Activated T-helper 2 cell treated with anti-CD3 and anti-CD28 coated beads, Interferon-gamma antibody, Interleukin-2, Interleukin-4, amounts not matched to agents 10 μg/mL and 5 μg/mL and 100 μg/mL, durations not matched to agents 14 hours and 24 hours and 36 hours (primary cell): ENCODE data around the gene ST8SIA6. TPM values are rescaled to one million over a fixed set of nuclear protein-coding genes. Genes with fewer than 3 reads are reported as not detected.
"Not testable (repeated sequence)": the region's sequence is repeated elsewhere in the genome, so short reads cannot be mapped to it uniquely, and the experiment has no call there.

Experiments
- DNase-seq: peaks from one replicate; pipeline ENCODE4 v3.0.0; 2021; ENCODE audit warnings: low spot score
- H3K27ac Mint-ChIP-seq: one replicate; pipeline ENCODE4 v1.8.0; 2021; ENCODE audit warnings: mixed read lengths
- H3K27me3 Mint-ChIP-seq: one replicate; pipeline ENCODE4 v1.8.0; 2021; ENCODE audit warnings: low read depth, mixed read lengths
- H3K36me3 Mint-ChIP-seq: one replicate; pipeline ENCODE4 v1.8.0; 2021; ENCODE audit warnings: low read depth, mixed read lengths
- H3K4me1 Mint-ChIP-seq: one replicate; pipeline ENCODE4 v1.8.0; 2021; ENCODE audit warnings: low read depth, mixed read lengths
- H3K4me3 Mint-ChIP-seq: one replicate; pipeline ENCODE4 v1.8.0; 2021; ENCODE audit warnings: low read depth, mild to moderate bottlenecking, moderate library complexity, mixed read lengths
- H3K9me3 Mint-ChIP-seq: one replicate; pipeline ENCODE4 v1.8.0; 2021; ENCODE audit warnings: mixed read lengths
- intact Hi-C: fragments of 100-400 bp; cut with micrococcal nuclease; formaldehyde crosslinking; loops from one replicate; pipeline ENCODE4 v1.15.1; 2023
- total RNA-seq: library from RNA; stranded (reverse); gene quantifications from 2 replicates; pipeline ENCODE4 v1.2.3, GENCODE V29; 2022

Gene ST8SIA6
- total RNA-seq, 1 donor from 2014 or later, result not detected

DNA sequence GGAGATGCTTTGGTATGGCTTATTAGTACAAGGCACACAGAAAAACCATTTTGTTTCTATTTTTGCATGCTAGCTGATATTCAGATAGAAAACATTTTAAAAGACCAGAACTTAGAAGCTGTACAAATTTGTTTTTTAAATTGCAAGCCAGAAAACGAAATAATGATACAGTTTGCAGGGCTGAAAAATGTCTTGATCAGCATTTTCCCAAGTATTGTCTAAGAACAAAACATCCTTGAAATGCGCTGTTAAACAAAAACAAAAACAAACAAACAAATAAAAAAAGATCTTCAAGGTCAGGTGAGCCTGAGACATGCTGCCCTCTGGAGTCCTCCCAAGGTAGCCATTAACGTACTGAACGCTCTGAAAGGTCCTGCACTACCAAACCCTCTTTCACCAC lies 128.0 kb downstream of the ST8SIA6 start:
- no peak overlapping the region for H3K4me3 Mint-ChIP-seq
- no peaks in the 10 kb centered on the region for H3K27me3 Mint-ChIP-seq

DNA sequence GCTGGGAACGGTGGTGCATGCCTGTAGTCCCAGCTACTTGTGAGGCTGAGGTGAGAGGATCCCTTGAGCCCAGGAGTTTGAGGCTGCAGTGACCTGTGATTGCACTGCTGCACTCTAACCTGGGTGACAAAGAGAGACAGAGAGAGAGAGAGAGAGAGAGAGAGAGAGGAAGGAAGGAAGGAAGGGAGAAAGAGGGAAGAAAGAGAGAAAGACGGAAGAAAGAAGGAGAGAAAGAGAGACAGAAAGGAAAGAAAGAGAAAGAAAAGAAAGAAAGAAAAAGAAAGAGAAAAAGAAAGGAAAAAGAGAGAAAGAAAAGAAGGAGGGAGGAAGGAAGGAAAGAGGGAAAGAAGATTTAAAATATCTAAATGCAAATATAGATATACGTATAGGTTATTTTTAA lies 132.4 kb downstream of the ST8SIA6 start:
- H3K4me1 Mint-ChIP-seq, DNase-seq, H3K36me3 Mint-ChIP-seq, H3K27me3 Mint-ChIP-seq, H3K4me3 Mint-ChIP-seq, H3K27ac Mint-ChIP-seq, intact Hi-C loops, H3K9me3 Mint-ChIP-seq: not testable (repeated sequence)

More for the DNA sequence above, 128.0 kb downstream of the ST8SIA6 start:
- DNase-seq, result no peak
- Mint-ChIP-seq H3K27ac (no peak overlapping the region), H3K36me3 (no peaks in the 10 kb centered on the region), H3K4me1 (no peaks in the 10 kb centered on the region), H3K9me3 (no peaks in the 10 kb centered on the region)
- intact Hi-C loops, result no loop called here

DNA sequence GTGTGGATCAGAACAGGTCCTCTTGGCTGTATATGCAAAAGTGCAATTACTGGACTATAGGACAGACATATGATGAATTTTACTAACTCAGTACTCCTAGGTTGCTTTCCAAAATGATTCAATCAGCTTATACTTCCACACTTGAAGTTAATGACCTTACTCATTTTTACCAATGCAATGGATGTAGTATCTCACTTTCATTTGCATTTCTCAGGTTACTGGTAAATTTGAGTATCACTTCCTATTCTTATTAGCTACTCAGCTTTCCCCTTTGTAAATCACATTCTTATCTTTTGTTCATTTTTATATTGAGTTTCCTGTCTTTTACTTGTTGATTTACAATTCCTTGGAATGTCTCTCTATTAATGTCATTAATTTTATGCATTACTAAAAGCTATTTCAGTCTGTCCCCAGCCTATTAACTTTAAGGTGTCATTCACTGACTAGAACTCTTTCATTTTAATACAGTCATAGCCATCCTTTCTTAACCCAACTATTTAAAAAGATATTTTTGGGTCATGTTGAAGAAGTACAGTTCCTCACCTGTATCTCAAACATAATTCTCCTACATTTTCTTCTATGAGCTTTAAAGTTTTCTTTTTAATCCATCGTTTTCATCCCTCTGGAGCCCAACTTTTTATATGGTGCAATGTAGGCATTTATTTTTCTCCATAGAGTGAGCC lies 137.8 kb downstream of the ST8SIA6 start:
- Mint-ChIP-seq H3K27me3 (peaks cover 3% of the 10 kb centered on the region), H3K36me3 (no peaks in the 10 kb centered on the region), H3K27ac (no peak overlapping the region), H3K9me3 (no peaks in the 10 kb centered on the region), H3K4me1 (no peaks in the 10 kb centered on the region), H3K4me3 (no peak overlapping the region)
- no peak for DNase-seq
- intact Hi-C loops, result no loop called here

DNA sequence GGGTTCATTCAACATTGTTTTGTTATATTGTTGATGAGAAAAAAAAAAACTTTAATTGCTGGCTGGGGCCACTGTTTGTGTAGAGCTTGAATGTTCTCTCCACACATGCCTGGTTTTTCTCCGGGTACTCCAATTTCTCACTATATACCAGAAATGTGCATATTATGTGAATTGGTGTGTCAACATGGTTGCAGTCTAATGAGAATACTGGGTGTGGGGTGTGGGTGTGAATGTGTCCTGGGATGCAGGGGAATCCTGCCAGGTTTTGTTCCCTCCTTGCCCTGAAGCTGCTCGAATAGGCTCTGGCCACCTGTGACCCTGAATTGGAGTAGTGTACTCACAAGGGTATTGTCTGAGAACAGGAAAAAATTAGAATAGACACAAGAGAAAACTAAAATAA lies 145.0 kb downstream of the ST8SIA6 start:
- no peak overlapping the region for H3K27ac Mint-ChIP-seq
- H3K9me3 Mint-ChIP-seq, result no peaks in the 10 kb centered on the region
- no peaks in the 10 kb centered on the region for H3K4me1 Mint-ChIP-seq
- peaks cover 3% of the 10 kb centered on the region for H3K27me3 Mint-ChIP-seq
- intact Hi-C loops, result no loop called here
- H3K36me3 Mint-ChIP-seq, result no peaks in the 10 kb centered on the region
- H3K4me3 Mint-ChIP-seq, result no peak overlapping the region
- no peak for DNase-seq

DNA sequence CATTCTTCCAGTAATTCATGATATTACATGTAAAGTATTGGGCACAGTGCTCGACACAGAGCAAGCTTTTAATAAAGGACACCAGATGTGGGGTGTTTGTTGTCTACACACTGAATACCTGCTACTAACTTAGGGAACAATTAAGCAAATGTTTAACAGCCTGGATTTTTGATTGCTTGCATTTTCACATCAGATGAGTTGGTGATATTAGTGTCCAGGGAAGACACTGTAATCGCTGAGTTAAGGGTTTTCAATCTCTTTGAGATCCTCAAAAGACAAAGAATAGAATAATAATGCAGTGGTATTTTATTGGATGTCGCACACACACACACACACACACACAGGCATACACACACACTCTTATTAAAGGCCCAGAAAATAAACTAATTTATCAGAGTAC lies 147.3 kb downstream of the ST8SIA6 start:
- intact Hi-C loops, result no loop called here
- no peaks in the 10 kb centered on the region for H3K27me3 Mint-ChIP-seq
- DNase-seq, result no peak
- H3K4me1 Mint-ChIP-seq, result no peaks in the 10 kb centered on the region
- H3K4me3 Mint-ChIP-seq, result no peak overlapping the region
- H3K36me3 Mint-ChIP-seq, result no peaks in the 10 kb centered on the region
- H3K9me3 Mint-ChIP-seq, result no peaks in the 10 kb centered on the region
- no peak overlapping the region for H3K27ac Mint-ChIP-seq

DNA sequence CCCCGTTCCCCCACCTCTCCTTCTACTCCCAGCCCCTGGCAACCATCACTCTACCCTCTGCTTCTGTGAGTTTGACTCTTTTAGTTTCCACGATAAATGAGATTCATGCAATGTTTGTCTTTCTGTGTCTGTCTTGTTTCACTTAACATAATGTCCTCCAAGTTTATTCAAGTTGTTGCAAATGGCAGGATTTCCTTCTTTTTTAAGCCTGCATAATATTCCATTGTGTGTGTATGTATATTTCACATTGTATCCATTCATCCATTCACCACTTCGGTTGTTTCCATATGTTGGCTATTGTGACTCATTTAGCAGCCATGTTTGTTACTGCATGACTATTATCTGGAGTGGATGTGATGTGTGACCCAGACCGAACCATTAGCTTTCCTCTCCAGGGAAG lies 162.0 kb downstream of the ST8SIA6 start:
- DNase-seq, result no peak
- Mint-ChIP-seq H3K27ac (no peak overlapping the region), H3K36me3 (no peaks in the 10 kb centered on the region), H3K9me3 (no peaks in the 10 kb centered on the region), H3K4me3 (no peak overlapping the region), H3K27me3 (peaks cover 15% of the 10 kb centered on the region), H3K4me1 (peaks cover 5% of the 10 kb centered on the region)
- intact Hi-C loops, result loop anchor here (10.0 kb wide), 1 partner anchor 132 kb away; no protein-coding TSS in a partner anchor

DNA sequence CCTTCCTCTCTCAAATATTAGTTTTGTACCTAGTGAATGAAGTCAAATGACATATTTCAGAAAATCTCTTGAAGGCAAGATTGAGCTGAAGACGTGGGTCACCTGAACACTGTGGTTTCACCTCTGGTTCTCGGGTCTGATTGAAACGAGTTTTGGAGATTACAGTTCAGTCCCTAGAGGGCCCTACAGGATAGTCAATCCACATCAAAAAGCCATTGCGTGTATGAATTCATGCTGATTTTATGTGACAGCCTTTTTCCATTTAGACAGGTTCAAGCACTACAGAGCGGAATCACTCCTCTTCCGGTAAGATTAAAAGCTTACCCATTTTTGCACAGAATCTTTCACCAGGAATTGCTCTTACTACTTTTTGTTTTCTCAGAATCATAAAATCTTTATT lies 164.2 kb downstream of the ST8SIA6 start:
- Mint-ChIP-seq H3K4me3 (no peak overlapping the region), H3K27me3 (peaks cover 19% of the 10 kb centered on the region), H3K4me1 (peaks cover 5% of the 10 kb centered on the region), H3K27ac (no peak overlapping the region), H3K36me3 (no peaks in the 10 kb centered on the region), H3K9me3 (no peaks in the 10 kb centered on the region)
- intact Hi-C loops, result loop anchor here (10.0 kb wide), 1 partner anchor 135 kb away; no protein-coding TSS in a partner anchor
- no peak for DNase-seq

DNA sequence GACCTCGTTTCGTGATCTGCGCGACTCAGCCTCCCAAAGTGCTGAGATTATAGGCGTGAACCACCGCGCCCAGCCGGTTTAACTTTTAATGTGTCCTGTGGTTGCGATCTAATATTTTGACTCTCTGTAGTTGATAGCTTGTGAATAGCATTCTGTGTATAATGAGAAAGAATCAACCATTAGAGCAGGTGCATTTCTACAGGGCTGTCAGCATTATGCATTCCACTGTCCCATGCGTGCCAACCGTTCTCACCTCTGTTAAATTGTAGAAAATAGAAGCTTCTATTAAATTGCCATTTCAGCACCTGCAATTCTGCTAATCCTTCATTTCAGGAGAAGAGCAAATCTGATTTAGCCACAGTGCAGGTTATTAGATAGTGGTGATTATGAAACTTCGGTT lies 164.6 kb downstream of the ST8SIA6 start:
- no peaks in the 10 kb centered on the region for H3K9me3 Mint-ChIP-seq
- H3K36me3 Mint-ChIP-seq, result no peaks in the 10 kb centered on the region
- intact Hi-C loops, result loop anchor here (10.0 kb wide), 1 partner anchor 135 kb away; no protein-coding TSS in a partner anchor
- peaks cover 19% of the 10 kb centered on the region for H3K27me3 Mint-ChIP-seq
- peaks cover 5% of the 10 kb centered on the region for H3K4me1 Mint-ChIP-seq
- no peak overlapping the region for H3K4me3 Mint-ChIP-seq
- DNase-seq, result no peak
- no peak overlapping the region for H3K27ac Mint-ChIP-seq

DNA sequence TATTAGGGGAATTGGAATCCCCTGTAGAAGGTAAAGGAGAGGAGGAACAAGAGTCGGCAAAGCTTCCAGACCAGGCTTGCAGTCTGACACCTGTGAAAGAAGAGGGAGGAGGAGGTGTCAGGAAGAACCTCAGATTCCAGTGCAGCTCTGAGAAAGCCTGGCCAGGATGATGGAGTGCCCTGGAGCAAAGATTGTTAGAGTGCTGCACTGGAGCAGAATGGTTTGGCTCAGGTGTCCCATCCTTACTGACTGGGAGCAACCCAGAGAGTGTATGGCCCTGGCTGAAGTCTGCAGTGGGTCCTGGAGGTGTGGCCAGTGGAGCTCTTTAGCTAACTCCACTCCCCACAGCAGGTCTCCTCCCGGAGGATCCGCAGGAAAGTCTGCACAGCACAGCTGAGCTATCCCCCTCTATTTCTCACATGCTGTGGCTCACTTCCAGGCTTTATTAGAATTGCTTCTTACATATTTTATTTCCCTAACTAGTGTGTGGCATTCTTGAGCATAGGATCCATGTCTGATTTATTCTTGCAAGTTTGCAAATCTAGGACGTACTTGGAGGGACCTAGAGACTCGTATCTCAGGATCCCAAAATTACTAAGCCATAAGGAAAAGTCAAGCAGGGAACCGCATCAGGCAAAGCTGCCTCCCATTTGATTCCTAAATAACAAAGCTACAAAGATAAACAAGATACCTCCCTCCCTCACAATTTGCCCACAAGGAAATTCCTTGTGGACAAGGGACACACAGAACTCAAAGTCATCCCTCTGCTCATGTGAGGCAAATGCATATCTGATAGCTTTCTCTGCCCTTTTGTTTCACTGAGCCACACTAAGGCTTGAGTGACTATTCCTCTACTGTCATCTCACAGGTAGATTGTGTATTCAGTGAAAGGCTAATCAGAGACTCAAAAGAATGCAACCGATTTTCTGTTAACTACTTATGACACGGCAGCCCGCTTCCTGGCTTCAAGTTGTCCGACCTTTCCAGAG lies 167.5 kb downstream of the ST8SIA6 start:
- H3K4me1 Mint-ChIP-seq, result peaks cover 5% of the 10 kb centered on the region
- no peaks in the 10 kb centered on the region for H3K36me3 Mint-ChIP-seq
- H3K9me3 Mint-ChIP-seq, result peaks cover 4% of the 10 kb centered on the region
- peaks cover 17% of the 10 kb centered on the region for H3K27me3 Mint-ChIP-seq
- DNase-seq, result no peak
- no peak overlapping the region for H3K4me3 Mint-ChIP-seq
- no peak overlapping the region for H3K27ac Mint-ChIP-seq
- intact Hi-C loops, result no loop called here

DNA sequence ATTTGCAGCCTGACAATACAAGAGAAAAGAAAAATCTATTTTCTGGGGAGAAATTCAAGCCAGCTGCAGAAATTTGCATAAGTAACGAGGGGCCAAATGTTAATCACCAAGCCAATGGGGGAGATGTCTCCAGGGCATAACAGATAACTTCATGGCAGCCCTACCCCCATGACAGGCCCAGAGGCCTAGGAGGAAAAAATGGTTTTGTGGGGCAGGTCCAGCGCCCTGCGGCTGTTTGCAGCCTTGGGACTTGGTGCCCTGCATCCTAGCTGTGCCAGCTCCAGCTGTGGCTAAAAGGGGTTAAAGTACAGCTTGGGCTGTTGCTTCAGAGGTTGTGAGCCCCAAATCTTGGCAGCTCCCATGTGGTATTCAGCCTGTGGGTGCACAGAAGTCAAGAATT lies 172.1 kb downstream of the ST8SIA6 start:
- Mint-ChIP-seq H3K27me3 (peaks cover 6% of the 10 kb centered on the region), H3K4me3 (no peak overlapping the region), H3K27ac (no peak overlapping the region), H3K36me3 (no peaks in the 10 kb centered on the region), H3K4me1 (no peaks in the 10 kb centered on the region), H3K9me3 (peaks cover 13% of the 10 kb centered on the region)
- intact Hi-C loops, result no loop called here
- DNase-seq, result no peak

DNA sequence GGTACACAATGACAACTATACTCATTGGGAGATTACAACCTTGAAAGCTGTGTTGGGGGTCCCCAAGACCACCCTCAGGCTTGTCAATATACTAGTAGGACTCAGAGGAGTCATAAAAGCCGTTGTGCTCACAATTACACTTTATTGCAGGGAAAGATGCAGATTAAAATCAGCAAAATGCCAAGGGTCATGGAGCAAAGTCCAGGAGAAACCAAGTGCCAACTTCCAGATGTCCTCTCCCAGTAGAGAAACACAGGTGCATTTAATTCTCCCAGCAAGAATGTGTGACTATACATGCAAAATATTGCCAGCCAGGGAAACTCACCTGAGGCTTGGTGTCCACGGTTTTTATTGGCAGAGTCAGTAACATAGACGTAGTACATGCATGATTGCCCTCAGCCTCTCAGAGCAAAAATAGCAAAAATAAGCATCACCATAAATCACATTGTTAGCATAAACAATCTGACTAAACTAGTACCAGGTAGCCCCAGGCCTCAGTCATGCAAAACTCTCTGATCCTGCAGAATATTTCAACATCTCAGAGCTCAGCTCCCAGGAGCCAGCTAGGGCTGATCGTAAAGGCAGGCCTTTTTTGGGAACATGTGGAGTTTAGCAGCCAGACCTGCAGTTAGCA lies 175.7 kb downstream of the ST8SIA6 start:
- intact Hi-C loops, result no loop called here

DNA sequence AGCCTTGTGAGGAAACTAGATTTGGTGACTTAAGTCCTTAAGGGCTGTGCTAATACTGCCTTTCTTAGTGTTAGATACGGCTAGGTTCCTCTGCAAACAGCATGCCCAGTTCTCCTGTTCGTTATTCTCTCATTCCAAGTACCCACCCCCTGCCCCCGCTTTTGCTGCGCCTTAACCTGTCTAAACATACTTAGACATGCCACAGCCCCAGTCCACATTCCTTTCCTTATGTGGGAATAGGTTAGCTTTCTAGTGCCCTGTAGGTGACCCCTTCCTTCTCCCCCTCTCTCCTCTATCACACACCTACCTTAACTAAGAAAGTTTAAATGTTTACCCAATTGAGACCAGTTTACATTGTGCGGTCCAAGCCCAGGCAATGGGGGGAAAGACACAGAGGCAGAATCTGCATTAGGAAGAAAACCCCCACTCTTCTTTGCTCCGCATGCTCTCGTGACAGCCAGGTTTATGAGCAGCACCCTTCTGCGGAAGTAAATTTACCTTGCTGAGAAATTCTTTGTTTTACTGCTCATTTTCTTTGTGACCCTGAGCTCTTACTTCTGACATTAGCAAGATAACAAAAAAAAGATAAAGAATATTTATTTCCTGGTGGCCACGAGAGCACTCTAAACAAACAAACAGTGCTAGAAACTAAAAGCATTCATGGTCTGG lies 177.5 kb downstream of the ST8SIA6 start:
- intact Hi-C loops, result no loop called here
- Mint-ChIP-seq H3K4me3 (no peak overlapping the region), H3K4me1 (peaks cover 2% of the 10 kb centered on the region), H3K27ac (no peak overlapping the region), H3K36me3 (no peaks in the 10 kb centered on the region), H3K27me3 (peaks cover 2% of the 10 kb centered on the region), H3K9me3 (peaks cover 10% of the 10 kb centered on the region)
- DNase-seq, result no peak

More for the DNA sequence above, 175.7 kb downstream of the ST8SIA6 start:
- Mint-ChIP-seq H3K36me3 (no peaks in the 10 kb centered on the region), H3K4me1 (no peaks in the 10 kb centered on the region), H3K27me3 (peaks cover 2% of the 10 kb centered on the region), H3K4me3 (no peak overlapping the region), H3K27ac (no peak overlapping the region), H3K9me3 (peaks cover 13% of the 10 kb centered on the region)
- no peak for DNase-seq
